ENCODE data around the gene ZNF827. TPM values are rescaled to one million over a fixed set of nuclear protein-coding genes. Genes with fewer than 3 reads are reported as not detected.

The ZNF827 gene
- total and polyA plus RNA-seq, 2 experiments from 2014 or later, result 7.8 to 17.5 TPM

DNA sequence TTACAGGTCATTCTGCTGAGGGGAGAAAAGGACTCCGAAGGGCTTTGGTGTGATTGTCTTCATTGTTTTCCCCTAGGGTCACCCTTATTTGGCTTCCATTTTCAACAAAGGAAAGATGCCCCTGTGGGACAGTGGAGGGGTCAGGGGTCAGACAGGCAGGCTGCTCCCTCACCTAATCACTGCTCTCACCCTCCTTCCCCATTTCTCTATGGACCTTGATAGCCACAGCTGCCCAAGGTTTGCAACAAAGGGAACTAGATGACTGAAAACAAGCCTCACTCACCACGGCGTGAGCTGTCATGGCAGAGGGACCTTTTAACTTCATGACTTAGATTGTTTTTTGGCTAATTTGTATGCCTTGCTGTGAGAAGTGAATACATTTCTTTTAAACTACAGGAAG lies 218.0 kb downstream of the ZNF827 start:
- H3K9me2 ChIP-seq (replicated peaks; ENCODE audit: insufficient read depth), result no peaks in the 10 kb centered on the region
- H4K20me1 ChIP-seq (ENCODE audit: insufficient read depth, poor library complexity, severe bottlenecking), result no peaks in the 10 kb centered on the region
- H3K27ac ChIP-seq, result no peak overlapping the region
- WGBS (ENCODE audit: low lambda C conversion rate, missing lambda C conversion rate), result 90% methylated on average over 3 of the region's 3 CpGs
- DNase-seq (ENCODE audit: low spot score), result no peak
- H3K4me1 ChIP-seq (ENCODE audit: insufficient read depth), result no peaks in the 10 kb centered on the region
- no peak overlapping the region for H3K4me3 ChIP-seq
- H3K36me3 ChIP-seq (replicated peaks; ENCODE audit: insufficient read depth, low read depth), result no peaks in the 10 kb centered on the region
- TF ChIP-seq EZH2phosphoT487 (IDR thresholded peaks at IDR 0.05; ENCODE audit: low read depth, severe bottlenecking, unreplicated experiment), result no peak
- no peak for TF ChIP-seq EZH2 (IDR thresholded peaks at IDR 0.05; ENCODE audit: borderline replicate concordance)
- TF ChIP-seq, protein P1, sequence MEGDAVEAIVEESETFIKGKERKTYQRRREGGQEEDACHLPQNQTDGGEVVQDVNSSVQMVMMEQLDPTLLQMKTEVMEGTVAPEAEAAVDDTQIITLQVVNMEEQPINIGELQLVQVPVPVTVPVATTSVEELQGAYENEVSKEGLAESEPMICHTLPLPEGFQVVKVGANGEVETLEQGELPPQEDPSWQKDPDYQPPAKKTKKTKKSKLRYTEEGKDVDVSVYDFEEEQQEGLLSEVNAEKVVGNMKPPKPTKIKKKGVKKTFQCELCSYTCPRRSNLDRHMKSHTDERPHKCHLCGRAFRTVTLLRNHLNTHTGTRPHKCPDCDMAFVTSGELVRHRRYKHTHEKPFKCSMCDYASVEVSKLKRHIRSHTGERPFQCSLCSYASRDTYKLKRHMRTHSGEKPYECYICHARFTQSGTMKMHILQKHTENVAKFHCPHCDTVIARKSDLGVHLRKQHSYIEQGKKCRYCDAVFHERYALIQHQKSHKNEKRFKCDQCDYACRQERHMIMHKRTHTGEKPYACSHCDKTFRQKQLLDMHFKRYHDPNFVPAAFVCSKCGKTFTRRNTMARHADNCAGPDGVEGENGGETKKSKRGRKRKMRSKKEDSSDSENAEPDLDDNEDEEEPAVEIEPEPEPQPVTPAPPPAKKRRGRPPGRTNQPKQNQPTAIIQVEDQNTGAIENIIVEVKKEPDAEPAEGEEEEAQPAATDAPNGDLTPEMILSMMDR (IDR thresholded peaks at IDR 0.05; ENCODE audit: poor library complexity), result no peak
- no peaks in the 10 kb centered on the region for H3K27me3 ChIP-seq
- no peaks in the 10 kb centered on the region for H3K79me2 ChIP-seq
- H3K4me2 ChIP-seq, result no peak overlapping the region
- H2AFZ ChIP-seq, result no peak overlapping the region
- no peaks in the 10 kb centered on the region for H3K9me3 ChIP-seq (ENCODE audit: low read depth)

- WGBS (ENCODE audit: low lambda C conversion rate, missing lambda C conversion rate), result 77% methylated on average over 10 of the region's 10 CpGs
- Histone ChIP-seq H3K36me3 (replicated peaks; ENCODE audit: insufficient read depth, low read depth) (no peaks in the 10 kb centered on the region), H3K79me2 (no peaks in the 10 kb centered on the region), H3K27me3 (no peaks in the 10 kb centered on the region), H2AFZ (no peak overlapping the region), H3K4me2 (no peak overlapping the region), H3K4me3 (no peak overlapping the region), H4K20me1 (ENCODE audit: insufficient read depth, poor library complexity, severe bottlenecking) (no peaks in the 10 kb centered on the region), H3K27ac (no peak overlapping the region), H3K4me1 (ENCODE audit: insufficient read depth) (no peaks in the 10 kb centered on the region), H3K9me3 (ENCODE audit: low read depth) (no peaks in the 10 kb centered on the region), H3K9me2 (replicated peaks; ENCODE audit: insufficient read depth) (no peaks in the 10 kb centered on the region)
- TF ChIP-seq EZH2 (IDR thresholded peaks at IDR 0.05; ENCODE audit: borderline replicate concordance) (no peak), EZH2phosphoT487 (IDR thresholded peaks at IDR 0.05; ENCODE audit: low read depth, severe bottlenecking, unreplicated experiment) (no peak)
- TF ChIP-seq, protein P1 (IDR thresholded peaks at IDR 0.05; ENCODE audit: poor library complexity), result no peak
- no peak for DNase-seq (ENCODE audit: low spot score)
These were observed 218.6 kb downstream of the ZNF827 start for GRCh38 chr4:145719752-145720624.

GRCh38 chr4:145716661-145717200 lies 221.9 kb downstream of the ZNF827 start:
- WGBS (ENCODE audit: low lambda C conversion rate, missing lambda C conversion rate), result 79% methylated on average over 1 of the region's 1 CpG
- Histone ChIP-seq H3K79me2 (no peaks in the 10 kb centered on the region), H3K4me3 (no peak overlapping the region), H3K4me2 (no peak overlapping the region), H3K27ac (no peak overlapping the region), H3K4me1 (ENCODE audit: insufficient read depth) (no peaks in the 10 kb centered on the region), H3K9me3 (ENCODE audit: low read depth) (no peaks in the 10 kb centered on the region), H2AFZ (no peak overlapping the region), H4K20me1 (ENCODE audit: insufficient read depth, poor library complexity, severe bottlenecking) (no peaks in the 10 kb centered on the region), H3K36me3 (replicated peaks; ENCODE audit: insufficient read depth, low read depth) (no peaks in the 10 kb centered on the region), H3K9me2 (replicated peaks; ENCODE audit: insufficient read depth) (no peaks in the 10 kb centered on the region), H3K27me3 (no peaks in the 10 kb centered on the region)
- TF ChIP-seq EZH2phosphoT487 (IDR thresholded peaks at IDR 0.05; ENCODE audit: low read depth, severe bottlenecking, unreplicated experiment) (no peak), EZH2 (IDR thresholded peaks at IDR 0.05; ENCODE audit: borderline replicate concordance) (no peak)
- TF ChIP-seq, protein P1 (IDR thresholded peaks at IDR 0.05; ENCODE audit: poor library complexity), result no peak
- DNase-seq (ENCODE audit: low spot score), result no peak
